ES-I3 (cell line): ENCODE results near the gene AMBP.

Experiments
- H3K36me3 ChIP-seq: 2 replicates; pipeline ENCODE4 v1.6.1; 2013; ENCODE audit warnings: mild to moderate bottlenecking, low read length, control low read depth, moderate library complexity; ENCODE audit not compliant: insufficient read depth
- H3K4me1 ChIP-seq: 2 replicates; pipeline ENCODE4 v1.6.1; 2013; ENCODE audit warnings: mild to moderate bottlenecking, control low read depth, low read length; ENCODE audit not compliant: insufficient read depth
- H3K9ac ChIP-seq: 2 replicates; pipeline ENCODE4 v1.6.1; 2013; ENCODE audit warnings: low read depth, mild to moderate bottlenecking, low read length, moderate library complexity
- H3K9me3 ChIP-seq: 2 replicates; pipeline ENCODE4 v1.6.1; 2013; ENCODE audit warnings: mild to moderate bottlenecking, low read length, moderate library complexity; ENCODE audit not compliant: control insufficient read depth, insufficient read depth

AMBP gene

GRCh38 chr9:114078021-114078780 lies at the start of gene AMBP:
TSS of gene AMBP (minus strand) at chr9:114078300. CDS start at chr9:114078209, 91 bp downstream.
- no peaks in the 10 kb centered on the region for H3K9me3 ChIP-seq
- H3K36me3 ChIP-seq = no peaks in the 10 kb centered on the region
- no peaks in the 10 kb centered on the region for H3K4me1 ChIP-seq
- no peak within 1 kb of the TSS for H3K9ac ChIP-seq

- Histone ChIP-seq H3K9me3 (no peaks in the 10 kb centered on the region), H3K36me3 (no peaks in the 10 kb centered on the region), H3K4me1 (peaks cover 2% of the 10 kb centered on the region; the same call in 1 of the 2 replicates), H3K9ac (no peak overlapping the region)
Observed at GRCh38 chr9:114126247-114127060, 48.4 kb upstream of the AMBP start.

- H3K9me3 ChIP-seq = no peaks in the 10 kb centered on the region
- H3K9ac ChIP-seq = no peak overlapping the region
- H3K4me1 ChIP-seq = no peaks in the 10 kb centered on the region
- H3K36me3 ChIP-seq = no peaks in the 10 kb centered on the region
Observed at GRCh38 chr9:114125476-114126013, 47.4 kb upstream of the AMBP start.

- Histone ChIP-seq H3K9ac (no peak overlapping the region), H3K36me3 (no peaks in the 10 kb centered on the region), H3K4me1 (no peaks in the 10 kb centered on the region), H3K9me3 (no peaks in the 10 kb centered on the region)
Observed at GRCh38 chr9:114124666-114125475, 46.8 kb upstream of the AMBP start.

GRCh38 chr9:114124138-114124537 lies 46.0 kb upstream of the AMBP start:
- Histone ChIP-seq H3K36me3 (no peaks in the 10 kb centered on the region), H3K9me3 (no peaks in the 10 kb centered on the region), H3K4me1 (no peaks in the 10 kb centered on the region), H3K9ac (no peak overlapping the region)

GRCh38 chr9:114123031-114123977 lies 45.2 kb upstream of the AMBP start:
- no peak overlapping the region for H3K9ac ChIP-seq
- H3K9me3 ChIP-seq = no peaks in the 10 kb centered on the region
- peaks cover 4% of the 10 kb centered on the region; the same call in 1 of the 2 replicates for H3K4me1 ChIP-seq
- no peaks in the 10 kb centered on the region for H3K36me3 ChIP-seq

GRCh38 chr9:114122136-114123027 lies 44.3 kb upstream of the AMBP start:
- no peaks in the 10 kb centered on the region for H3K9me3 ChIP-seq
- H3K9ac ChIP-seq = no peak overlapping the region
- no peaks in the 10 kb centered on the region for H3K36me3 ChIP-seq
- H3K4me1 ChIP-seq = peaks cover 6% of the 10 kb centered on the region; the same call in 1 of the 2 replicates

- Histone ChIP-seq H3K4me1 (peaks cover 6% of the 10 kb centered on the region; the same call in 1 of the 2 replicates), H3K9me3 (no peaks in the 10 kb centered on the region), H3K36me3 (no peaks in the 10 kb centered on the region), H3K9ac (no peak overlapping the region)
Observed at GRCh38 chr9:114121227-114122135, 43.4 kb upstream of the AMBP start.

GRCh38 chr9:114120192-114121014 lies 42.3 kb upstream of the AMBP start:
- no peak overlapping the region for H3K9ac ChIP-seq
- peaks cover 13% of the 10 kb centered on the region; the same call in 1 of the 2 replicates for H3K4me1 ChIP-seq
- no peaks in the 10 kb centered on the region for H3K9me3 ChIP-seq
- H3K36me3 ChIP-seq = no peaks in the 10 kb centered on the region

GRCh38 chr9:114119242-114120191 lies 41.4 kb upstream of the AMBP start:
- Histone ChIP-seq H3K4me1 (peaks cover 13% of the 10 kb centered on the region; the same call in 1 of the 2 replicates), H3K9me3 (no peaks in the 10 kb centered on the region), H3K36me3 (no peaks in the 10 kb centered on the region), H3K9ac (no peak overlapping the region)
